Erythroblast (primary cell): ENCODE results near the gene COL6A2.

Experiments
- GATA1 ChIP-seq: IDR thresholded peaks from 2 replicates; pipeline ENCODE4 v1.6.1; 2011; ENCODE audit warnings: low read depth, mild to moderate bottlenecking, control low read depth, low read length, moderate library complexity
- POLR2A ChIP-seq: IDR thresholded peaks from 2 replicates; pipeline ENCODE4 v1.6.1; 2011; ENCODE audit warnings: mild to moderate bottlenecking, low read length

DNA sequence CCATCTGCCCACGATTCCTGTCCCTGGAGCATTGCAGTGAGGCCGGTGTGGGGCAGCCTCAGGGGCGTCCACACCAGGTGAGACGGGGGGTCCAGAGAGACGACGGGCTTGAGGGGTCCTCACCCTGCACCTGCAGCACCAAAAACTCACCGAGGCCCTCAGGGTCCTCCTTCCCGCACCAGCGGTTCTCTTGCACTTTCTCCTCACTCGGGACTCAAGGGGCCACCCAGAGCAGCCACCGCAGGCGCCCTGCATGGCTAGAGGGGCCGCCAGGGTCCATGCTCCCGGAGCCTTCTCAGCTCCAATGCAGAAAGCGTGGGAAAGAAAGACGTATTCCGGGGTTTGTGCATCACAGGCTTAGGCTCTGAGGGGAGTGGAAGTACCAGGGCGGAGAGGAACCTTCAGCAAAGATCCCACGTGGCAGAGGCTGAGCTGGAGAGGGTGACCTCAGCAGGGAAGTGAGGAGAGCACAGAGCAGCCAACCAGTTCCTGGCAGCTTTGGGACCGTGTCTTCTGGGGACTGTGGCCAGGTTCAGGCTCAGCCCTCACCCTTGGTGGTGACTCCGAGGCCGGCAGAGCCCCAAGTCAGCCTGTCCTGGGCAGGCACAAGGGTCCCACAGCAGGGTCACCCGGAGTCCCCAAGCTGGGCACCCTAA is 19.5 kb upstream of the COL6A2 start:
- TF ChIP-seq POLR2A (no peak), GATA1 (no peak)
